ENCODE results near the gene HDAC9.

GRCh38 chr7:18541181-18541870 is 45.8 kb downstream of the HDAC9 start:
- TF ChIP-seq CTCF (IDR thresholded peaks at IDR 0.05) = no peak
- no peak for TF ChIP-seq POLR2AphosphoS5 (IDR thresholded peaks at IDR 0.05; ENCODE audit: insufficient read depth in 1 of 2, low read depth in 1 of 2)

Measured in vagina (tissue), 2 donors.